HFFc6 (cell line): ENCODE data around the gene CPSF4. TPM values are rescaled to one million over a fixed set of nuclear protein-coding genes. Genes with fewer than 3 reads are reported as not detected.
"Not testable (repeated sequence)": the region's sequence is repeated elsewhere in the genome, so short reads cannot be mapped to it uniquely, and the experiment has no call there.

Source experiments
- DNase-seq: peaks from one replicate; pipeline ENCODE4 v3.0.0-alpha.2; 2018
- H3K27ac Mint-ChIP-seq: 2 replicates; pipeline ENCODE4 v1.8.0; 2020; ENCODE audit warnings: mild to moderate bottlenecking, mixed read lengths
- H3K27me3 Mint-ChIP-seq: 2 replicates; pipeline ENCODE4 v1.8.0; 2021; ENCODE audit warnings: mild to moderate bottlenecking, moderate library complexity, mixed read lengths; ENCODE audit not compliant: insufficient read depth
- H3K36me3 Mint-ChIP-seq: 2 replicates; pipeline ENCODE4 v1.8.0; 2021; ENCODE audit warnings: low read depth, mixed read lengths
- H3K4me1 Mint-ChIP-seq: 2 replicates; pipeline ENCODE4 v1.8.0; 2020; ENCODE audit warnings: low read depth, mixed read lengths
- H3K4me3 Mint-ChIP-seq: 2 replicates; pipeline ENCODE4 v1.8.0; 2020; ENCODE audit warnings: mild to moderate bottlenecking, moderate library complexity, mixed read lengths
- H3K9me3 Mint-ChIP-seq: 2 replicates; pipeline ENCODE4 v1.8.0; 2020; ENCODE audit warnings: mild to moderate bottlenecking, mixed read lengths
- total RNA-seq, 6 experiments: library from RNA; stranded (reverse); fragmentation: NEBNext Ultra II Directional; extraction: Animal tissue kit (Norgen Biotek cat#: 25700); gene quantifications; 2 replicates in 1 of 6; 3 replicates in 5 of 6; pipeline ENCODE4 v1.2.3, GENCODE V29; 2021
- TF ChIP-seq, protein P1 (sequence below): fragments of 200-600 bp; sonication (generic); IDR thresholded peaks from 2 replicates; pipeline ENCODE4 v1.5.0; 2021; ENCODE audit warnings: antibody characterized with exemption, mild to moderate bottlenecking

CPSF4 gene
- total RNA-seq, 6 experiments from 2014 or later, result 26.7 to 34.0 (median 29.2) TPM

- Mint-ChIP-seq H3K27me3 (no peaks in the 10 kb centered on the region), H3K36me3 (peaks cover 12% of the 10 kb centered on the region), H3K4me1 (no peaks in the 10 kb centered on the region), H3K27ac (no peak overlapping the region), H3K9me3 (no peaks in the 10 kb centered on the region), H3K4me3 (no peak overlapping the region)
- TF ChIP-seq, protein P1, sequence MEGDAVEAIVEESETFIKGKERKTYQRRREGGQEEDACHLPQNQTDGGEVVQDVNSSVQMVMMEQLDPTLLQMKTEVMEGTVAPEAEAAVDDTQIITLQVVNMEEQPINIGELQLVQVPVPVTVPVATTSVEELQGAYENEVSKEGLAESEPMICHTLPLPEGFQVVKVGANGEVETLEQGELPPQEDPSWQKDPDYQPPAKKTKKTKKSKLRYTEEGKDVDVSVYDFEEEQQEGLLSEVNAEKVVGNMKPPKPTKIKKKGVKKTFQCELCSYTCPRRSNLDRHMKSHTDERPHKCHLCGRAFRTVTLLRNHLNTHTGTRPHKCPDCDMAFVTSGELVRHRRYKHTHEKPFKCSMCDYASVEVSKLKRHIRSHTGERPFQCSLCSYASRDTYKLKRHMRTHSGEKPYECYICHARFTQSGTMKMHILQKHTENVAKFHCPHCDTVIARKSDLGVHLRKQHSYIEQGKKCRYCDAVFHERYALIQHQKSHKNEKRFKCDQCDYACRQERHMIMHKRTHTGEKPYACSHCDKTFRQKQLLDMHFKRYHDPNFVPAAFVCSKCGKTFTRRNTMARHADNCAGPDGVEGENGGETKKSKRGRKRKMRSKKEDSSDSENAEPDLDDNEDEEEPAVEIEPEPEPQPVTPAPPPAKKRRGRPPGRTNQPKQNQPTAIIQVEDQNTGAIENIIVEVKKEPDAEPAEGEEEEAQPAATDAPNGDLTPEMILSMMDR, result no peak
- no peak for DNase-seq
These were observed 9.7 kb upstream of the CPSF4 start for GRCh38 chr7:99428972-99429566.

DNA sequence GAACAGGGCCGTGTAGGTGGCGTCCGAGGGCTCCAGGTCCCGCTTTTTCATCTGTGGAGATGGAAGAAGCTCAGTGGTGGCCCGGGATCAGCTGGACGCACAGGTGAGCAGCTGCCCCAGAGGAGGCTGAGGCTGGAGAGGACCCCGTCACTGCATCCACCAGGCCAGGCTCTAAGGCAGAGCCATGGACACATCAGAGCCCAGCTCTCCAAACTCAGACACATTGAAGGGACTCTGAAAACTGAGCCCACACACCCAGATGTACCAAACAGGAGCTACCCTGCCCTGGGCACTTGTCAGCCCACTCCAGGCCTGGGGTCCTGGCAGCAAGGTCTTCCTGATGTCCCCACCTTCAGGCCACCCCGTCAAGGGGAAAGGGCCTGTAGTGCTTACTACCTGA lies 9.0 kb upstream of the CPSF4 start:
- DNase-seq, result no peak
- peaks cover 8% of the 10 kb centered on the region for H3K36me3 Mint-ChIP-seq
- H3K4me1 Mint-ChIP-seq, result no peaks in the 10 kb centered on the region
- H3K27me3 Mint-ChIP-seq, result no peaks in the 10 kb centered on the region
- H3K9me3 Mint-ChIP-seq, result no peaks in the 10 kb centered on the region
- no peak overlapping the region for H3K4me3 Mint-ChIP-seq
- H3K27ac Mint-ChIP-seq, result no peak overlapping the region
- TF ChIP-seq, protein P1, result no peak

GRCh38 chr7:99431756-99432540 lies 6.8 kb upstream of the CPSF4 start:
- not testable (repeated sequence) for H3K27ac Mint-ChIP-seq, H3K4me1 Mint-ChIP-seq, DNase-seq

GRCh38 chr7:99433158-99433557 lies 5.6 kb upstream of the CPSF4 start:
- H3K4me3 Mint-ChIP-seq, result no peak overlapping the region

More at GRCh38 chr7:99431756-99432540, 6.8 kb upstream of the CPSF4 start:
- not testable (repeated sequence) for H3K36me3 Mint-ChIP-seq, H3K4me3 Mint-ChIP-seq, H3K27me3 Mint-ChIP-seq, H3K9me3 Mint-ChIP-seq

GRCh38 chr7:99437946-99438572 lies 684 bp upstream of the CPSF4 start:
- DNase-seq, result no peak
- Mint-ChIP-seq H3K27me3 (peaks cover 2% of the 10 kb centered on the region; the same call in 1 of the 2 replicates), H3K9me3 (no peaks in the 10 kb centered on the region), H3K4me3 (peak overlapping the region; percentile 95), H3K27ac (peak overlapping the region; percentile 93), H3K4me1 (peaks cover 18% of the 10 kb centered on the region), H3K36me3 (peaks cover 11% of the 10 kb centered on the region)
- TF ChIP-seq, protein P1, result no peak

More at GRCh38 chr7:99433158-99433557, 5.6 kb upstream of the CPSF4 start:
- Mint-ChIP-seq H3K36me3 (peaks cover 6% of the 10 kb centered on the region; the same call in 1 of the 2 replicates), H3K4me1 (no peaks in the 10 kb centered on the region), H3K27me3 (no peaks in the 10 kb centered on the region), H3K27ac (no peak overlapping the region), H3K9me3 (no peaks in the 10 kb centered on the region)
- TF ChIP-seq, protein P1, result no peak
- no peak for DNase-seq

DNA sequence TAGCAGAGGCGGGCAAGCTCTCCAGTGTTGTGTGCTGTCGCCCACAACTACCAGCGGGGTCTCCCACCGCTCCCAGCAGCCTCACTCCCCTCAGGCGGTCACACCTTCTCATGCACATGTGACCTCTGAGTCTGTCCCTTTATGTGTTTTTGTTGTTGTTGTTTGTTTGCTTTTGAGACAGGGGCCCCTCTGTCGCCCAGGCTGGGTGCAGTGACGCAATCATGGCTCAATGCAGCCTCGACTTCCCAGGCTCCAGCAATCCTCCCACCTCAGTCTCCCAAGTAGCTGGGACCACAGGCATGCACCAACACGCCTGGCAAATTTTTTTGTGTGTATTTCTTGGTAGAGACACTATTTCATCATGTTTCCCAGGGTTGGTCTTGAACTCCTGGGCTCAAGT lies 1.5 kb downstream of the CPSF4 start:
- Mint-ChIP-seq H3K4me3 (peak overlapping the region; percentile 95), H3K27ac (peak overlapping the region; percentile 55), H3K9me3 (no peaks in the 10 kb centered on the region), H3K27me3 (peaks cover 2% of the 10 kb centered on the region; the same call in 1 of the 2 replicates), H3K4me1 (peaks cover 18% of the 10 kb centered on the region), H3K36me3 (peaks cover 23% of the 10 kb centered on the region)
- TF ChIP-seq, protein P1, result no peak
- DNase-seq, result peak; percentile 12
